Hepatocyte (in vitro differentiated cells): Measurements from ENCODE around the gene SPTBN5.

Experiments used
- CTCF ChIP-seq: fragments of 200-600 bp; sonication (generic); IDR thresholded peaks from 2 replicates; pipeline ENCODE4 v1.5.1; 2016; ENCODE audit warnings: antibody characterized with exemption, mild to moderate bottlenecking; ENCODE audit not compliant: poor library complexity
- EZH2 ChIP-seq: fragments of 200-600 bp; sonication (generic); IDR thresholded peaks from 2 replicates; pipeline ENCODE4 v1.6.1; 2016; ENCODE audit warnings: antibody characterized with exemption, mild to moderate bottlenecking, borderline replicate concordance
- EZH2phosphoT487 ChIP-seq: fragments of 200-600 bp; sonication (generic); IDR thresholded peaks from one replicate; pipeline ENCODE4 v1.6.1; 2018; ENCODE audit warnings: antibody characterized with exemption, mild to moderate bottlenecking, low read depth, moderate library complexity; ENCODE audit not compliant: unreplicated experiment, severe bottlenecking

- no peak for TF ChIP-seq CTCF
- TF ChIP-seq EZH2 = no peak
- TF ChIP-seq EZH2phosphoT487 = no peak
Measured at GRCh38 chr15:41919954-41920538, 26.2 kb upstream of the SPTBN5 start.
